Measurements from ENCODE around the gene AGPAT1. TPM values are rescaled to one million over a fixed set of nuclear protein-coding genes. Genes with fewer than 3 reads are reported as not detected.

The AGPAT1 gene
- polyA plus RNA-seq, 1 donor = 109 TPM

DNA sequence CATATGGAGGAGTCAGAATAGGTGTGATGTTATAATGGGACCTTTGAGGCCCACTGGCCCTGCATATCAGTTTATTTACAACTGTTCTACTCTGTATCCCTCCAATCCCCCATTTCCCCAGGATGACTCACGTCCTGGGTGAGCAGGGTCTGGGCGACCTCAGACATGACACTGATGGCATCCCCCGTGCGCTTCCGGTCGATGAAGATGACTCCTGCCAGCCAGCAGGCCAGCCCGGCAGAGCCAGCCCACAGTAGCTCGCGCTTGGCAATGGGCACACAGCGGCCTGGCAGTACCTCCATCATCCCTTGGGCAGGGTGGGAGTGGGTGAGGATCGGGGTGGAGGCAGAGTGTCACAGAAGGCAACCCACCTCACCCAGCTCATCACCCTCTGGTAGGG, 5.6 kb downstream of the AGPAT1 start:
- H3K4me1 ChIP-seq (ENCODE audit: control insufficient read depth, insufficient read depth, low read length) = peaks cover 18% of the 10 kb centered on the region
- H3K36me3 ChIP-seq (ENCODE audit: control insufficient read depth, insufficient read depth, low read length) = peaks cover 58% of the 10 kb centered on the region
- no peaks in the 10 kb centered on the region for H3K27me3 ChIP-seq (ENCODE audit: control insufficient read depth, insufficient read depth, low read length)
- no peaks in the 10 kb centered on the region for H3K9me3 ChIP-seq (ENCODE audit: control insufficient read depth, low read depth, low read length)
- WGBS (ENCODE audit: insufficient coverage, low lambda C conversion rate) = no CpG with 5 or more reads among the region's 11 CpGs
- H3K27ac ChIP-seq (ENCODE audit: low read length) = no peak overlapping the region
- H3K4me3 ChIP-seq (ENCODE audit: low read length) = no peak overlapping the region
- DNase-seq = no peak

DNA sequence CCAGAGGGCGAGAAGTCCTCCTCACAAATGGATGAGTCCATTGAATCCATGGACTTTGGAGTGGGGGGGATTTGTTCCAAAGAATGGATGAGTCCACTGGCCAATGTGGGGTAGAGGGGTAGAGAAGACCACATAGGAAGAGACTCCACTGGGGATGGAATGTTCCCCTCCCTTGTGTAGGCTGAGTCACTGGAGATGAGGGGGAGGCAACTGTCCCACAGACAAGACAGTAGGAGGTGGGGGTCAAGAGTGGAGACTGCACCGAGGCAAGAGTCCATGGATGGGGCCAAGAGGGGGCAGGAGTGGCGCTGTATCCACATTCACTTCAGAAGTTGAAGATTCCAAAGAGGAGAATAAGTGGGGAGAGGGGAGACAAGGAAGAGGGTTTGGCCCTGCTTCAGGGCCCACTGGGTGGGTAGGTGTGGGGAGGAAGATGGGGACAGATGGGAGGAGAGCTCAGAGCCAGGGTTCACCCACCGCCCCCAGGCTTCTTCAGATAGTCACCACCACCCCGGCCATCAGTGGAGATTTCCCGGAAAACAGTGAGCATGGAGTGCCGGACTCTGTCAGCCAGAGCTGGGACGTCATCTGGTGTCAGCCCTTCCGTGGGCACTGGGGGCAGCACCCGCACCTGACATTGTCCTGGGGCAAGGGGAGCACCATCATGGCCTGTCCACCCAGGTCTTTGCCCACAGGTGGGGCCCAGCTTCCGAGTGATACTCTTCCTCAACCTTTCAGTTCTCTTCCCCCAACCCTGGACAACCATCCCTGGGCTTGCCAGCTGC, 6.9 kb downstream of the AGPAT1 start:
- Histone ChIP-seq H3K36me3 (ENCODE audit: control insufficient read depth, insufficient read depth, low read length) (peaks cover 65% of the 10 kb centered on the region), H3K9me3 (ENCODE audit: control insufficient read depth, low read depth, low read length) (no peaks in the 10 kb centered on the region), H3K27me3 (ENCODE audit: control insufficient read depth, insufficient read depth, low read length) (no peaks in the 10 kb centered on the region), H3K4me1 (ENCODE audit: control insufficient read depth, insufficient read depth, low read length) (peaks cover 15% of the 10 kb centered on the region), H3K4me3 (ENCODE audit: low read length) (no peak overlapping the region), H3K27ac (ENCODE audit: low read length) (no peak overlapping the region)
- 40% methylated on average over 1 of the region's 11 CpGs for WGBS (ENCODE audit: insufficient coverage, low lambda C conversion rate)
- DNase-seq = no peak

DNA sequence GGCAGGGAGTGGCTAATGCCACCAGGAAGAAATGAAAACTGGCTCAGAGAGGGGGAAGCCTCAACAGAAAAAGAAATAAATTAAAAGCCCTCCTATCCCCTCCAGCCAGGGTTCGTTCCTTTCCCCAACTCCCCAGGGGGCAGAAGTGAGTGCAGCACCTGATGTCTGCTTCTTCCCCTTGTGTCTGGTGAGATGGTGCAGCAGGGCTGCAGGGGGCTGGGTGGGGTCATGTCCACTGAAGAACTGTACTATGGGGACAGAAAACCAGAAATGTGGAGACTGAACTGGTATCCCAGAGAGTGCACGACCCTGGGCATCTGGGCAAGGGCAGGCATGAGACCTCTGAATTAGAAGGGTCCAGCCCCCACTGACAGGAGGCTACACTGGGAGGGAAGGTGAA, 7.5 kb downstream of the AGPAT1 start:
- H3K36me3 ChIP-seq (ENCODE audit: control insufficient read depth, insufficient read depth, low read length) = peaks cover 71% of the 10 kb centered on the region
- no peaks in the 10 kb centered on the region for H3K27me3 ChIP-seq (ENCODE audit: control insufficient read depth, insufficient read depth, low read length)
- no peak for DNase-seq
- H3K9me3 ChIP-seq (ENCODE audit: control insufficient read depth, low read depth, low read length) = no peaks in the 10 kb centered on the region
- H3K4me1 ChIP-seq (ENCODE audit: control insufficient read depth, insufficient read depth, low read length) = peaks cover 15% of the 10 kb centered on the region
- no peak overlapping the region for H3K27ac ChIP-seq (ENCODE audit: low read length)
- no peak overlapping the region for H3K4me3 ChIP-seq (ENCODE audit: low read length)
- WGBS (ENCODE audit: insufficient coverage, low lambda C conversion rate) = no CpG with 5 or more reads among the region's 2 CpGs

DNA sequence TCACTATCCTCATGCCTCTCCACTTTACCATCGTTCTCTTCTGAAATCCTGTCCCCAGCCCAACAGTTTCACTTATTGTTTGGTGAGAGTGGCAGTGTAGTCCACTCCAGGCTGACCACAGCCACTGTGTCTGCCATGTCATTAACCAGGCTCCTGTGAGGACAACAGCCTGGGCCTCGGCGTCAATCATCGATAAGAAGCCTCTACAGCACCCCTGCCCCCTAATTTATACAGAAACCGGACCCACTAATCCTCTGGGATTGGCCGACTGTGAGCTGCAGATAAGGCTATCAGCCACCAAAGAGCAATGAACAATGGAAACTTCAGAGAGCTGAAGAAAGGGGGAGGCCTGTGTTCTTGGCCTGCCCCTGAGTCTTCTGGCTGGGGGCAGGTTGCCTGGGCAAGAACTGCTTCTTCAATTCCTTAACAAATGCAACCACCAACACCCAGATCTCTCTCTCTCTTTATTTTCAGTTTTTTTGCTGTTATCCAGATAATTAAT, 8.1 kb downstream of the AGPAT1 start:
- peak in 1 of 2 donors; percentile 57 for DNase-seq
- Histone ChIP-seq H3K36me3 (ENCODE audit: control insufficient read depth, insufficient read depth, low read length) (peaks cover 76% of the 10 kb centered on the region), H3K4me3 (ENCODE audit: low read length) (no peak overlapping the region), H3K27me3 (ENCODE audit: control insufficient read depth, insufficient read depth, low read length) (no peaks in the 10 kb centered on the region), H3K4me1 (ENCODE audit: control insufficient read depth, insufficient read depth, low read length) (peaks cover 15% of the 10 kb centered on the region), H3K27ac (ENCODE audit: low read length) (peak overlapping the region; percentile 45), H3K9me3 (ENCODE audit: control insufficient read depth, low read depth, low read length) (no peaks in the 10 kb centered on the region)
- no CpG with 5 or more reads among the region's 6 CpGs for WGBS (ENCODE audit: insufficient coverage, low lambda C conversion rate)

DNA sequence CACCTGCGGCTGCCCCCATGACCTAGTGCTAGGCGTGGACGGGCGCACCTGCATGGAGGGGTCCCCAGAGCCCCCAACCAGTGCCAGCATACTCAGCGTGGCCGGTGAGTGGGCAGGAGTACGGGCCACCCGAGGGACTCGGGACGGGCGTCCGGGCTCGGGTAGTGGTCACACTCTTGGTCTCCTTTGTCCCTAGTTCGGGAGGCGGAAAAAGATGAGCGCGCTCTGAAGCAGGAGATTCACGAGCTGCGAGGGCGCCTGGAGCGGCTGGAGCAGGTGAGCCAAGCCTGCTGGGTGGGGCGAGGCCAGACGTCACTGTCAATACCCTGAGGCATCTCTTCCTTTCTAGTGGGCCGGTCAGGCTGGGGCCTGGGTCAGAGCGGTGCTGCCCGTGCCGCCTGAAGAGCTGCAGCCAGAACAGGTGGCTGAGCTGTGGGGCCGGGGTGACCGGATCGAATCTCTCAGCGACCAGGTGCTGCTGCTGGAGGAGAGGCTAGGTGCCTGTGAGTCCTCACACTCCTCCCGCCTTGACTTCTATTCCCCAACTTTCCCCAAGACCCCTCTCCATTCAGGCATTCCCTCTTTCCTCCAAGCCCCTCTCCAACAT, 8.6 kb downstream of the AGPAT1 start:
- peak in 1 of 2 donors; percentile 32 for DNase-seq

DNA sequence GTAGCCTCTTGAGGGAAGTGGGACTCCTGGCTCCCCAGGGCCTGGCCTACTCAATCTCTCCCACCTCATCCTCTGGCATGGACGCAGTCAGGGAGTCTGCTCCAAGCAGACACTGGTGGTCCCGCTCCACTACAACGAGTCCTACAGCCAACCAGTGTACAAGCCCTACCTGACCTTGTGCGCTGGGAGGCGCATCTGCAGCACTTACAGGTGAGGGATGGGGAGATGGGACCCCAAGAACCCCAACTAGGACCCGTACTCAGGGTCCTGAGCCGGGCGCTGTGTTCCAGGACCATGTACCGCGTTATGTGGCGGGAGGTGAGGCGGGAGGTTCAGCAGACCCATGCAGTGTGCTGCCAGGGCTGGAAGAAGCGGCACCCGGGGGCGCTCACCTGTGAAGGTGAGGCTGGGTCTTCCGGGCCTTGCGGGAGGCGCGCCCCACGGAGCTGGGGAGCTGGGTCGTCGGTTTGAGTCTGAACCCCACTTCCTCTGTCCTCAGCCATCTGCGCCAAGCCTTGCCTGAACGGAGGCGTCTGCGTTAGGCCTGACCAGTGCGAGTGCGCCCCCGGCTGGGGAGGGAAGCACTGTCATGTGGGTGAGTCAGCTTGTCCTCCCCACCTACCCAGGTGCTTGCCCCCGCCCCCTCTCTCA, 9.3 kb downstream of the AGPAT1 start:
- DNase-seq = no peak
- Histone ChIP-seq H3K36me3 (ENCODE audit: control insufficient read depth, insufficient read depth, low read length) (peaks cover 78% of the 10 kb centered on the region), H3K4me3 (ENCODE audit: low read length) (no peak overlapping the region), H3K27me3 (ENCODE audit: control insufficient read depth, insufficient read depth, low read length) (no peaks in the 10 kb centered on the region), H3K27ac (ENCODE audit: low read length) (no peak overlapping the region), H3K9me3 (ENCODE audit: control insufficient read depth, low read depth, low read length) (no peaks in the 10 kb centered on the region), H3K4me1 (ENCODE audit: control insufficient read depth, insufficient read depth, low read length) (peaks cover 15% of the 10 kb centered on the region)
- WGBS (ENCODE audit: insufficient coverage, low lambda C conversion rate) = no CpG with 5 or more reads among the region's 30 CpGs

More for the DNA sequence above, 8.6 kb downstream of the AGPAT1 start:
- Histone ChIP-seq H3K36me3 (ENCODE audit: control insufficient read depth, insufficient read depth, low read length) (peaks cover 78% of the 10 kb centered on the region), H3K4me3 (ENCODE audit: low read length) (no peak overlapping the region), H3K27me3 (ENCODE audit: control insufficient read depth, insufficient read depth, low read length) (no peaks in the 10 kb centered on the region), H3K9me3 (ENCODE audit: control insufficient read depth, low read depth, low read length) (no peaks in the 10 kb centered on the region), H3K4me1 (ENCODE audit: control insufficient read depth, insufficient read depth, low read length) (peaks cover 15% of the 10 kb centered on the region), H3K27ac (ENCODE audit: low read length) (peak overlapping the region; percentile 45)
- no CpG with 5 or more reads among the region's 32 CpGs for WGBS (ENCODE audit: insufficient coverage, low lambda C conversion rate)

DNA sequence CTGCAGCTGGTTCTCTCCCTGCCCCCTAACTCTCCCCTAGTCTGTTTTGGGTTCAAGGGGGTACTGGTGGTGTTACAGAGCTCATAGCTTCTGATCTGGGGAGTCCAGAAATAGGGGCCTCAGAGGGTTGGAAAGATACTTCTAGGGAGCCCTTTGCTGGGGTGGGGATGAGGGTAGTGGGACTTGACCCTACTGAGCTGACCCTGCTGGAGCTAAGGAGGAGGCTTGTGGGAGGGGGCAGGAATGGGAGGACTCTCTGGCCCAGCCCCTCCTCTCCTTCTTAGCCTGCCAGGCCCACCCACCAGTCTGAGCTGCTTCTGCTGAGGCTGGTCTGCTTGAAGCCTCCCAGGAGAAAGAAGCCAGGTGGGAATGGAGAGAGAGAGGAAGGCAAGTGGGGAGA, 11.6 kb downstream of the AGPAT1 start, which contains the start of gene EGFL8:
EGFL8 (plus strand) TSS at position 301 of the 400 bp plus-strand sequence. CDS start 1,571 bp downstream, outside the sequence.
- Histone ChIP-seq H3K9me3 (ENCODE audit: control insufficient read depth, low read depth, low read length) (no peaks in the 10 kb centered on the region), H3K4me1 (ENCODE audit: control insufficient read depth, insufficient read depth, low read length) (peaks cover 15% of the 10 kb centered on the region), H3K36me3 (ENCODE audit: control insufficient read depth, insufficient read depth, low read length) (peaks cover 56% of the 10 kb centered on the region), H3K4me3 (ENCODE audit: low read length) (no peak within 1 kb of the TSS), H3K27ac (ENCODE audit: low read length) (no peak within 1 kb of the TSS), H3K27me3 (ENCODE audit: control insufficient read depth, insufficient read depth, low read length) (no peaks in the 10 kb centered on the region)
- no peak for DNase-seq

DNA sequence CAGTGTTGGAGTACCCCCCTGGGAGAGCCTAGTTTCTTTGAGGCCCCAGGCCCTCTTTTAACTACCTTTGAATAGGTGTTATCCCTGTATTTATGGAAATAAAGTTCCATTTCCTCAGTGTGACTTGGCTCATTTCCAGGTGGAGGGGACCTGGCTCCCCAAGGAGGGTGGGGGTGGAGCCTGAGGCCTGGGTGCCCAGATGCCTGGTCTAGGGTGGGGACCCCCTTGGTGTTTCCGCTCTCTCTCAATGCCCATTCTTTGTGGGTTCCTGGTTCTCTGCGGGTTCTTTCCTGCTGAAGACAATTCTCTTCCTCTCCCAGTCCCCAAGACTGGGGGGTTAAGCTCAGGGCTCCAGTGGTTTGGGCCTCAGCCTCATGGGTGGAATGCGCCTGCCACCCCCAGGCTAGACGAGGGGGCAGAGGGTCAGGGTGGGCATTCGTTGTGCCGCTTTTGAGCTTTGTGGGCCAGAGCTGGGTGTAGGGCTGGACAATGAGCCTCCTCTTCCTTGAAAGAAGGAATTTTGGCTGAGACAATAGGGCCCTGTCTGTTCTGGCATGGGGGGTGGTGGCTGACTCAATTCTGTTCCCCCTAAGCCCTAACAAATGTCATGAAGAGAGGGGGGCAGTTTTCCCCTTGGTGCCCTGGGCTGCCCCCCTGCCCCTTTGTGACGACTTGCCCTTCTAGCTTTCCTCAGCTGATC, 12.2 kb downstream of the AGPAT1 start:
- H3K27ac ChIP-seq (ENCODE audit: low read length) = no peak overlapping the region
- WGBS (ENCODE audit: insufficient coverage, low lambda C conversion rate) = 100% methylated on average over 1 of the region's 7 CpGs
- H3K4me3 ChIP-seq (ENCODE audit: low read length) = no peak overlapping the region
- H3K4me1 ChIP-seq (ENCODE audit: control insufficient read depth, insufficient read depth, low read length) = peaks cover 14% of the 10 kb centered on the region
- DNase-seq = no peak
- no peaks in the 10 kb centered on the region for H3K27me3 ChIP-seq (ENCODE audit: control insufficient read depth, insufficient read depth, low read length)
- H3K36me3 ChIP-seq (ENCODE audit: control insufficient read depth, insufficient read depth, low read length) = peaks cover 52% of the 10 kb centered on the region
- no peaks in the 10 kb centered on the region for H3K9me3 ChIP-seq (ENCODE audit: control insufficient read depth, low read depth, low read length)

DNA sequence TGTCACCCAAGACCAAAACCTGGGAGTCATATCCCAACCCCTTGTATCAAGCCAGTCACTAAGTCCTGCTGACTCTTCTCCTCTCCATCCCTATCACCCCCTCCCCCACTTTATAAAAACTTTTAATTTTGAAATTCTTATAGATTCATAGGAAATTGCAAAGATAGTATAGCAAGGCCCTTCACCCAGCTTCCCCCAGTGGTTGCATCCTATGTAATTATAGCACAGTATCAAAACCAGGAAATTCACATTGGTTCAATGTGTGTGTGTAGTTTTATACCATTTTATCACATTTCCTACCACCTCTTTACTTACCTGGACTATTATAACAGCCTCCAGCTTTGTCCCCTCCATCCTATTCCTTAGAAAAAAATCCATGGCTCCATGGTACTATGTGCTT, 17.8 kb downstream of the AGPAT1 start:
- no peak for DNase-seq
- H3K4me3 ChIP-seq (ENCODE audit: low read length) = no peak overlapping the region
- H3K4me1 ChIP-seq (ENCODE audit: control insufficient read depth, insufficient read depth, low read length) = peaks cover 15% of the 10 kb centered on the region
- no peak overlapping the region for H3K27ac ChIP-seq (ENCODE audit: low read length)
- H3K36me3 ChIP-seq (ENCODE audit: control insufficient read depth, insufficient read depth, low read length) = peaks cover 33% of the 10 kb centered on the region
- no peaks in the 10 kb centered on the region for H3K27me3 ChIP-seq (ENCODE audit: control insufficient read depth, insufficient read depth, low read length)
- no peaks in the 10 kb centered on the region for H3K9me3 ChIP-seq (ENCODE audit: control insufficient read depth, low read depth, low read length)

DNA sequence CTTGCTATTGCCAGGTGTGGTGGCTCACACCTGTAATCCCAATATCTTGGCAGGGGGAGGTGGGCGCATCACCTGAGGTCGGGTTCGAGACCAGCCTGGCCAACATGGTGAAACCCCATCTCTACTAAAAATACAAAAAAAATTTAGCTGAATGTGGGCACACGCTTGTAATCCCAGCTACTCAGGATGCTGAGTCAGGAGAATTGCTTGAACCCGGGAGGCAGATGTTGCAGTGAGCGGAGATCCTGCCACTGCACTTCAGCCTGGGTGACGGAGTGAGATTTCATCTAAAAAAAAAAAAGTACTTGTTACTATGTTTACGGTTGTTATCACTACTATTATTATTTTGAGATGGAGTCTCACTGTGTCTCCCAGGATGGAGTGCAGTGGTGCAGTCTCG, 19.0 kb downstream of the AGPAT1 start:
- Histone ChIP-seq H3K4me1 (ENCODE audit: control insufficient read depth, insufficient read depth, low read length) (peaks cover 26% of the 10 kb centered on the region), H3K4me3 (ENCODE audit: low read length) (no peak overlapping the region), H3K9me3 (ENCODE audit: control insufficient read depth, low read depth, low read length) (no peaks in the 10 kb centered on the region), H3K27ac (ENCODE audit: low read length) (no peak overlapping the region), H3K27me3 (ENCODE audit: control insufficient read depth, insufficient read depth, low read length) (no peaks in the 10 kb centered on the region), H3K36me3 (ENCODE audit: control insufficient read depth, insufficient read depth, low read length) (peaks cover 28% of the 10 kb centered on the region)
- no CpG with 5 or more reads among the region's 9 CpGs for WGBS (ENCODE audit: insufficient coverage, low lambda C conversion rate)
- no peak for DNase-seq

All from large intestine (tissue), 3 donors.